Hepatocyte (in vitro differentiated cells): Measurements from ENCODE around the gene PLCL2. TPM values are rescaled to one million over a fixed set of nuclear protein-coding genes. Genes with fewer than 3 reads are reported as not detected.

Experiments used
- DNase-seq: peaks from one replicate; pipeline ENCODE4 v3.0.0-alpha.2; 2016; ENCODE audit warnings: low spot score
- H2AFZ ChIP-seq: fragments of 200-600 bp; sonication (generic); 2 replicates; pipeline ENCODE4 v1.6.0; 2016; ENCODE audit warnings: antibody characterized with exemption, mild to moderate bottlenecking
- H3K27ac ChIP-seq: fragments of 200-600 bp; sonication (generic); 2 replicates; pipeline ENCODE4 v1.5.1; 2016; ENCODE audit warnings: mild to moderate bottlenecking
- H3K27me3 ChIP-seq: fragments of 200-600 bp; sonication (generic); 2 replicates; pipeline ENCODE4 v1.6.1; 2016
- H3K36me3 ChIP-seq: fragments of 200-600 bp; sonication (generic); replicated peaks from 2 replicates; pipeline ENCODE4 v1.5.1; 2016; ENCODE audit warnings: low read depth; ENCODE audit not compliant: insufficient read depth
- H3K4me1 ChIP-seq: fragments of 200-600 bp; sonication (generic); 2 replicates; pipeline ENCODE4 v1.5.1; 2016; ENCODE audit warnings: mild to moderate bottlenecking, moderate library complexity; ENCODE audit not compliant: insufficient read depth
- H3K4me2 ChIP-seq: fragments of 200-600 bp; sonication (generic); 2 replicates; pipeline ENCODE4 v1.6.0; 2016
- H3K4me3 ChIP-seq: fragments of 200-600 bp; sonication (generic); 2 replicates; pipeline ENCODE4 v1.5.1; 2016; ENCODE audit warnings: mild to moderate bottlenecking
- H3K79me2 ChIP-seq: fragments of 200-600 bp; sonication (generic); 2 replicates; pipeline ENCODE4 v1.6.0; 2017; ENCODE audit warnings: mild to moderate bottlenecking
- H3K9me2 ChIP-seq: fragments of 200-600 bp; sonication (generic); replicated peaks from 2 replicates; pipeline ENCODE4 v1.6.0; 2017; ENCODE audit warnings: mild to moderate bottlenecking; ENCODE audit not compliant: insufficient read depth
- H3K9me3 ChIP-seq: fragments of 200-600 bp; sonication (generic); 2 replicates; pipeline ENCODE4 v1.5.1; 2016; ENCODE audit warnings: low read depth, mild to moderate bottlenecking
- H4K20me1 ChIP-seq: fragments of 200-600 bp; sonication (generic); 2 replicates; pipeline ENCODE4 v1.6.0; 2016; ENCODE audit warnings: mild to moderate bottlenecking; ENCODE audit not compliant: insufficient read depth, poor library complexity, severe bottlenecking
- EZH2 ChIP-seq: fragments of 200-600 bp; sonication (generic); IDR thresholded peaks from 2 replicates; pipeline ENCODE4 v1.6.1; 2016; ENCODE audit warnings: antibody characterized with exemption, mild to moderate bottlenecking, borderline replicate concordance
- EZH2phosphoT487 ChIP-seq: fragments of 200-600 bp; sonication (generic); IDR thresholded peaks from one replicate; pipeline ENCODE4 v1.6.1; 2018; ENCODE audit warnings: antibody characterized with exemption, mild to moderate bottlenecking, low read depth, moderate library complexity; ENCODE audit not compliant: unreplicated experiment, severe bottlenecking
- WGBS: methylation state at CpG from one replicate; pipeline ENCODE4 v1.1.6; 2016; ENCODE audit warnings: low lambda C conversion rate; ENCODE audit errors: missing lambda C conversion rate; 5-methylcytosine and 5-hydroxymethylcytosine counted together
- polyA plus RNA-seq: library from polyadenylated mRNA; unstranded; fragments of >200 nt; fragmentation: Nextera tagmentation; extraction: Ambion mirVana; gene quantifications from 2 replicates; pipeline ENCODE4 v1.2.1, GENCODE V29; 2016
- total RNA-seq: library from RNA; depleted of rRNA; stranded (reverse); fragments of >200 nt; gene quantifications from 2 replicates; pipeline ENCODE4 v1.2.3, GENCODE V29; 2014
- TF ChIP-seq, protein P1 (sequence below): fragments of 200-600 bp; sonication (generic); IDR thresholded peaks from 2 replicates; pipeline ENCODE4 v1.5.1; 2016; ENCODE audit warnings: antibody characterized with exemption, mild to moderate bottlenecking; ENCODE audit not compliant: poor library complexity

The PLCL2 gene
- total and polyA plus RNA-seq, 2 experiments from 2014 or later = 3.2 to 14.2 TPM

GRCh38 chr3:16982460-16982859 is 97.7 kb downstream of the PLCL2 start:
- no peaks in the 10 kb centered on the region for H3K36me3 ChIP-seq
- H3K9me2 ChIP-seq = no peaks in the 10 kb centered on the region
- no peak overlapping the region for H2AFZ ChIP-seq
- H3K27ac ChIP-seq = no peak overlapping the region
- no peaks in the 10 kb centered on the region for H3K9me3 ChIP-seq
- H3K79me2 ChIP-seq = peaks cover 8% of the 10 kb centered on the region
- no peak overlapping the region for H3K4me2 ChIP-seq
- no peak for DNase-seq
- TF ChIP-seq EZH2 (no peak), EZH2phosphoT487 (no peak)
- TF ChIP-seq, protein P1, sequence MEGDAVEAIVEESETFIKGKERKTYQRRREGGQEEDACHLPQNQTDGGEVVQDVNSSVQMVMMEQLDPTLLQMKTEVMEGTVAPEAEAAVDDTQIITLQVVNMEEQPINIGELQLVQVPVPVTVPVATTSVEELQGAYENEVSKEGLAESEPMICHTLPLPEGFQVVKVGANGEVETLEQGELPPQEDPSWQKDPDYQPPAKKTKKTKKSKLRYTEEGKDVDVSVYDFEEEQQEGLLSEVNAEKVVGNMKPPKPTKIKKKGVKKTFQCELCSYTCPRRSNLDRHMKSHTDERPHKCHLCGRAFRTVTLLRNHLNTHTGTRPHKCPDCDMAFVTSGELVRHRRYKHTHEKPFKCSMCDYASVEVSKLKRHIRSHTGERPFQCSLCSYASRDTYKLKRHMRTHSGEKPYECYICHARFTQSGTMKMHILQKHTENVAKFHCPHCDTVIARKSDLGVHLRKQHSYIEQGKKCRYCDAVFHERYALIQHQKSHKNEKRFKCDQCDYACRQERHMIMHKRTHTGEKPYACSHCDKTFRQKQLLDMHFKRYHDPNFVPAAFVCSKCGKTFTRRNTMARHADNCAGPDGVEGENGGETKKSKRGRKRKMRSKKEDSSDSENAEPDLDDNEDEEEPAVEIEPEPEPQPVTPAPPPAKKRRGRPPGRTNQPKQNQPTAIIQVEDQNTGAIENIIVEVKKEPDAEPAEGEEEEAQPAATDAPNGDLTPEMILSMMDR = no peak
- no peaks in the 10 kb centered on the region for H4K20me1 ChIP-seq
- no peak overlapping the region for H3K4me3 ChIP-seq
- no peaks in the 10 kb centered on the region for H3K4me1 ChIP-seq
- H3K27me3 ChIP-seq = no peaks in the 10 kb centered on the region
- 86% methylated on average over 6 of the region's 6 CpGs for WGBS

- Histone ChIP-seq H3K4me3 (no peak overlapping the region), H3K36me3 (no peaks in the 10 kb centered on the region), H3K4me2 (no peak overlapping the region), H4K20me1 (no peaks in the 10 kb centered on the region), H3K27ac (no peak overlapping the region), H3K27me3 (no peaks in the 10 kb centered on the region), H3K9me2 (no peaks in the 10 kb centered on the region), H3K4me1 (no peaks in the 10 kb centered on the region), H3K79me2 (peaks cover 8% of the 10 kb centered on the region), H3K9me3 (no peaks in the 10 kb centered on the region), H2AFZ (no peak overlapping the region)
- 94% methylated on average over 2 of the region's 2 CpGs for WGBS
- TF ChIP-seq EZH2phosphoT487 = no peak
- TF ChIP-seq, protein P1 = no peak
- TF ChIP-seq EZH2 = no peak
- DNase-seq = no peak
Observed at GRCh38 chr3:16985608-16986007, 100.9 kb downstream of the PLCL2 start.

GRCh38 chr3:16987141-16987540 is 102.4 kb downstream of the PLCL2 start:
- no peak overlapping the region for H3K4me2 ChIP-seq
- TF ChIP-seq, protein P1 = no peak
- TF ChIP-seq EZH2phosphoT487 (no peak), EZH2 (no peak)
- no peaks in the 10 kb centered on the region for H4K20me1 ChIP-seq
- no peaks in the 10 kb centered on the region for H3K27me3 ChIP-seq
- no peaks in the 10 kb centered on the region for H3K4me1 ChIP-seq
- no peaks in the 10 kb centered on the region for H3K9me3 ChIP-seq
- no peaks in the 10 kb centered on the region for H3K36me3 ChIP-seq
- H3K4me3 ChIP-seq = no peak overlapping the region
- H3K27ac ChIP-seq = no peak overlapping the region
- WGBS = 68% methylated on average over 4 of the region's 4 CpGs
- no peak overlapping the region for H2AFZ ChIP-seq
- DNase-seq = no peak
- peaks cover 8% of the 10 kb centered on the region for H3K79me2 ChIP-seq
- H3K9me2 ChIP-seq = no peaks in the 10 kb centered on the region

DNA sequence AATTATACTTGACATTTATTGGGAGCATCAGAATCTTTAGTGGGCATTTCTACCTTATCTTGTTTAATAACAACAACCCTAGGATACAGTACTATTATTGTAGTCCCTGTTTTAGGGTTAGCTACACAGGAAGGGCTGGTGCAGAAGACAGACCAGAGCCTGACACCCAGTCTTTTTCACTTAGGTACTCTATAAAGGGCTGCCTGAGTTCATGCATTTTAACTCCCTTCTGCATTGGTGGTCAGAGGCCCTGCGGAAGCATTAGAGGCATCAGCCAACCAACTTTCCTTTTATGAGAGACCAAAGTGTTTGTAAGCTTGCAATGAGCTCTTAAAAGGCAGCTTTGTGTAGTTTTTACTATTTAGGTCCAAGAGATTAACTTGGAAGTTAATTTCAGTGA is 105.4 kb downstream of the PLCL2 start:
- Histone ChIP-seq H3K79me2 (peaks cover 6% of the 10 kb centered on the region), H3K27ac (no peak overlapping the region), H3K4me3 (no peak overlapping the region), H3K4me1 (peaks cover 6% of the 10 kb centered on the region), H3K9me2 (no peaks in the 10 kb centered on the region), H3K27me3 (no peaks in the 10 kb centered on the region), H3K4me2 (no peak overlapping the region), H4K20me1 (no peaks in the 10 kb centered on the region), H3K36me3 (no peaks in the 10 kb centered on the region), H2AFZ (no peak overlapping the region), H3K9me3 (no peaks in the 10 kb centered on the region)
- 84% methylated on average over 1 of the region's 1 CpG for WGBS
- TF ChIP-seq EZH2 = no peak
- DNase-seq = no peak
